ENCODE measurements around the gene FOLR3.
"Not testable (repeated sequence)": the region's sequence is repeated elsewhere in the genome, so short reads cannot be mapped to it uniquely, and the experiment has no call there.

The FOLR3 gene

DNA sequence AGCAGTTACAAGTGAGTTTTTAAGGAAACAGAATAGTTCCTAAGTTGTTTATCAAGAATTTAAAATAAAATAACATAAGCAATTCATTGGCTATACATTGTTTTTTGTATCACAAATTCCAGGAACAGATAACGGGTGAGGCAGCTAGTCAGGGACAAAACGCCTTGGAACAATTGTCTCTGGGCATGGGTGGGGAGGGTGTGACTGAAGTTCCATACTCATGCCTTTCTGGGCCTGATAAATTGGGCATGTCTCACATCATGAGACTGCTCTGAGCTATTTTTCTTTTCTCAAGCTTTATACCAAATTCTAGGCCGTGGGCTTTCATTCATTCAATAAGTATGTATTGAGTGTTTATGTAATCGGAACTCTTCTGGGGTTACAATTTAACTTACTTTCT, 21.6 kb downstream of the FOLR3 start:
- Histone ChIP-seq H3K27ac (ENCODE audit: low read depth in 2 of 2, low read length in 2 of 2) (no peak overlapping the region), H3K27me3 (ENCODE audit: control insufficient read depth in 2 of 2, insufficient read depth in 2 of 2, low read length in 2 of 2) (no peaks in the 10 kb centered on the region), H3K9ac (ENCODE audit: low read depth in 1 of 2, low read length in 2 of 2) (no peak overlapping the region), H3K4me1 (ENCODE audit: control insufficient read depth in 2 of 2, insufficient read depth in 2 of 2, low read length in 2 of 2) (no peaks in the 10 kb centered on the region), H3K36me3 (ENCODE audit: control insufficient read depth in 2 of 2, insufficient read depth in 2 of 2, low read length in 2 of 2) (no peaks in the 10 kb centered on the region), H3K9me3 (ENCODE audit: control insufficient read depth in 2 of 2, low read length in 2 of 2) (no peaks in the 10 kb centered on the region), H3K4me3 (ENCODE audit: low read length in 2 of 2) (no peak overlapping the region)

DNA sequence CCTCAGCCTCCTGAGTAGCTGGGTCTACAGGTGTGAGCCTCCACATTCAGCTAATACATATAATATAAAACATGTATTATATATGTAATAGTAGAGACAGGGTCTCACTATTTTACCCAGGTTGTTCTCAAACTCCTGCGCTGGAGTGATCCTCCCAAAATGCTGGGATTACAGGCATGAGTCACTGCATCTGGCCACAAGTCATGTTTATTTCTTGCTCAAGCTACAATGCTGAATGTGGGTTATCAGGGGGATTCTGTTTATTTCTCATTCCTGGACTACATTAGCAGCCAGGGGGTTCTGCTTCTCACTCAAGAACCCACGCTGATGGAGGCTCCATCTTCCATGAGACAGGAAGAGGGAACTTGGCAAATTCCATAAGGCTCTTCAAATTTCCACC, 24.8 kb downstream of the FOLR3 start:
- Histone ChIP-seq H3K36me3 (ENCODE audit: control insufficient read depth in 2 of 2, insufficient read depth in 2 of 2, low read length in 2 of 2) (no peaks in the 10 kb centered on the region), H3K9me3 (ENCODE audit: control insufficient read depth in 2 of 2, low read length in 2 of 2) (no peaks in the 10 kb centered on the region), H3K4me1 (ENCODE audit: control insufficient read depth in 2 of 2, insufficient read depth in 2 of 2, low read length in 2 of 2) (no peaks in the 10 kb centered on the region), H3K9ac (ENCODE audit: low read depth in 1 of 2, low read length in 2 of 2) (no peak overlapping the region), H3K27me3 (ENCODE audit: control insufficient read depth in 2 of 2, insufficient read depth in 2 of 2, low read length in 2 of 2) (no peaks in the 10 kb centered on the region), H3K4me3 (ENCODE audit: low read length in 2 of 2) (no peak overlapping the region), H3K27ac (ENCODE audit: low read depth in 2 of 2, low read length in 2 of 2) (no peak overlapping the region)

DNA sequence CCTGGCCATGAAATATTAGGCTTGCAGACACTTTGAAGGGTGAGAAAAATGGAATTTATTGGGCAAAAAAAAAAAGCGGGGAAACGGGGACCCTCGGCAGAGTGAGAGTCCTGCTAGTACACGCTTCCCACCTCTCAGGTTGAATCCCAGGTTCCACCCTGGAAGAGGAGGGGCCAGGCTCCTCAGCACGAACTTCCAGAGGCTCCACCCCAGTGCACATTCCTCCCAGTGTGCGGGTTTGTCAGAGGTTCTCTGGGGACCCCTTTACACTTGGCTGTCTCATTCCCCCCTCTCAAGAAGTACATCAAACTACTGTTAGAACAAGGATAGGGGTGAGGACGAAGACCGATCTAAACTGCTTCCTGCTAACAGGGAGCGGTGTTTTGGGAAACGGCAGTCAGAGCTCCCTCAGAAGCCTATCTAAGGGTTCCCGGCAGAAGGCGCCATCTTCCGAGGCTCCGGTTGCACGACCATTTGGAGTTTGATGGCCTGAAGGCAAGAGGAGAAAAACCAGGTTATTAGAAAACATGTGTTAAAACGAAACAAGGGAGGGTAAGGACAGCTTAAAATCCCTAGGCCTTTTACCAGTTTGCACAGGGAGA, 27.5 kb downstream of the FOLR3 start:
- Histone ChIP-seq H3K4me1 (ENCODE audit: control insufficient read depth in 2 of 2, insufficient read depth in 2 of 2, low read length in 2 of 2) (no peaks in the 10 kb centered on the region), H3K4me3 (ENCODE audit: low read length in 2 of 2) (no peak overlapping the region), H3K36me3 (ENCODE audit: control insufficient read depth in 2 of 2, insufficient read depth in 2 of 2, low read length in 2 of 2) (no peaks in the 10 kb centered on the region), H3K27ac (ENCODE audit: low read depth in 2 of 2, low read length in 2 of 2) (no peak overlapping the region), H3K9me3 (ENCODE audit: control insufficient read depth in 2 of 2, low read length in 2 of 2) (no peaks in the 10 kb centered on the region), H3K27me3 (ENCODE audit: control insufficient read depth in 2 of 2, insufficient read depth in 2 of 2, low read length in 2 of 2) (no peaks in the 10 kb centered on the region), H3K9ac (ENCODE audit: low read depth in 1 of 2, low read length in 2 of 2) (no peak overlapping the region)

DNA sequence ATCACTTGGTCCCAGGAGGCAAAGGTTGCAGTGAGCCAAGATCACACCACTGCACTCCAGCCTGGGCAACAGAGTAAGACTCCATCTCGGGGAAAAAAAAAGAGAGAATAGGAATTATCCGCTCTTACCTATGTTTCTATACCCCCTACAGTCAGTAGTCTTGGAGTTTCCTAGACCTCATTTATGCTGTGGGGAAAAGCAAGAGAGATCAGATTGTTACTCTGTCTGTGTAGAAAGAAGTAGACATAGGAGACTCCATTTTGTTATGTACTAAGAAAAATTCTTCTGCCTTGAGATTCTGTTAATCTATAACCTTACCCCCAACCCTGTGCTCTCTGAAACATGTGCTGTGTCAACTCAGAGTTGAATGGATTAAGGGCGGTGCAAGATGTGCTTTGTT, 28.7 kb downstream of the FOLR3 start:
- H3K27me3 ChIP-seq (ENCODE audit: control insufficient read depth in 2 of 2, insufficient read depth in 2 of 2, low read length in 2 of 2); H3K4me3 ChIP-seq (ENCODE audit: low read length in 2 of 2); H3K4me1 ChIP-seq (ENCODE audit: control insufficient read depth in 2 of 2, insufficient read depth in 2 of 2, low read length in 2 of 2); H3K9me3 ChIP-seq (ENCODE audit: control insufficient read depth in 2 of 2, low read length in 2 of 2); H3K27ac ChIP-seq (ENCODE audit: low read depth in 2 of 2, low read length in 2 of 2); H3K9ac ChIP-seq (ENCODE audit: low read depth in 1 of 2, low read length in 2 of 2); H3K36me3 ChIP-seq (ENCODE audit: control insufficient read depth in 2 of 2, insufficient read depth in 2 of 2, low read length in 2 of 2): not testable (repeated sequence)

DNA sequence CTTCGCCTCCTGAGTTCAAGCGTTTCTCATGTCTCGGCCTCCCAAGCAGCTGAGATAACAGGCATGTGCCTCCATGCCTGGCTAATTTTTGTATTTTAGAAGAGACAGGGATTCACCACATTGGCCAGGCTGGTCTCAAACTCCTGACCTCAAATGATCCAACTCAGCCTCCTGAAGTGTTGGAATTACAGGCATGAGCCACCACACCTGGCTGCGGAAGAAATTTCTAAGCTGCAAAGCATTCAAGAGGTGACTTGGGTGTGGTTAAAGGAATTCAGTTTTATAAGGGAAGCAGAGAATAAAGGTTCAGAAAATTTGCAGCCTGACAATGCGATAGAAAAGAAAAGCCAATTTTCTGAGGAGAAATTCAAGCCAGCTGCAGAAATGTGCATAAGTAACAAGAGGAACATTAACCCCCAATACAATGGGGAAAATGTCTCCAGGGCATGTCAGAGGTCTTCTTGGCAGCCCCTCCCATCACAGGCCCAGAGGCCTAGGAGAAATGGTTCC, 33.6 kb downstream of the FOLR3 start:
- not testable (repeated sequence) for H3K9me3 ChIP-seq (ENCODE audit: control insufficient read depth in 2 of 2, low read length in 2 of 2); H3K9ac ChIP-seq (ENCODE audit: low read depth in 1 of 2, low read length in 2 of 2); H3K4me3 ChIP-seq (ENCODE audit: low read length in 2 of 2); H3K27me3 ChIP-seq (ENCODE audit: control insufficient read depth in 2 of 2, insufficient read depth in 2 of 2, low read length in 2 of 2); H3K36me3 ChIP-seq (ENCODE audit: control insufficient read depth in 2 of 2, insufficient read depth in 2 of 2, low read length in 2 of 2)
- Histone ChIP-seq H3K4me1 (ENCODE audit: control insufficient read depth in 2 of 2, insufficient read depth in 2 of 2, low read length in 2 of 2) (peaks cover 13% of the 10 kb centered on the region in 2 donors), H3K27ac (ENCODE audit: low read depth in 2 of 2, low read length in 2 of 2) (peak overlapping the region; percentile 68 to 73)

DNA sequence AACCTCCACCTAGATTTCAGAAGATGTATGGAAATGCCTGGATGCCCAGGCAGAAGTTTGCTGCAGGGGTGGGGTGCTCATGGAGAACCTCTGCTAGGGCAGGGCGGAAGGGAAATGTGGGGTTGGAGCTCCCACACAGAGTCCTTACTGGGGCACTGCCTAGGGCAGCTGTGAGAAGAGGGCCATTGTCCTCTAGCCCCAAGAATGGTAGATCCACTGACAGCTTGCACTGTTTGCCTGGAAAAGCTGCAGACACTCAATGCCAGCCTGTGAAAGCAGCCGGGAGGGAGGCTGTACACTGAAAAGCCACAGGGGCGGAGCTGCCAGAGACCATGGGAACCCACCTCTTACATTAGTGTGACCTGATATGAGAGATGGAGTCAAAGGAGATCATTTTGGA, 34.2 kb downstream of the FOLR3 start:
- H3K4me1 ChIP-seq (ENCODE audit: control insufficient read depth in 2 of 2, insufficient read depth in 2 of 2, low read length in 2 of 2): peaks cover 14 to 18% of the 10 kb centered on the region in 2 donors
- H3K36me3 ChIP-seq (ENCODE audit: control insufficient read depth in 2 of 2, insufficient read depth in 2 of 2, low read length in 2 of 2); H3K9me3 ChIP-seq (ENCODE audit: control insufficient read depth in 2 of 2, low read length in 2 of 2); H3K9ac ChIP-seq (ENCODE audit: low read depth in 1 of 2, low read length in 2 of 2); H3K4me3 ChIP-seq (ENCODE audit: low read length in 2 of 2); H3K27me3 ChIP-seq (ENCODE audit: control insufficient read depth in 2 of 2, insufficient read depth in 2 of 2, low read length in 2 of 2): not testable (repeated sequence)
- H3K27ac ChIP-seq (ENCODE audit: low read depth in 2 of 2, low read length in 2 of 2): peak overlapping the region; percentile 68 to 73

DNA sequence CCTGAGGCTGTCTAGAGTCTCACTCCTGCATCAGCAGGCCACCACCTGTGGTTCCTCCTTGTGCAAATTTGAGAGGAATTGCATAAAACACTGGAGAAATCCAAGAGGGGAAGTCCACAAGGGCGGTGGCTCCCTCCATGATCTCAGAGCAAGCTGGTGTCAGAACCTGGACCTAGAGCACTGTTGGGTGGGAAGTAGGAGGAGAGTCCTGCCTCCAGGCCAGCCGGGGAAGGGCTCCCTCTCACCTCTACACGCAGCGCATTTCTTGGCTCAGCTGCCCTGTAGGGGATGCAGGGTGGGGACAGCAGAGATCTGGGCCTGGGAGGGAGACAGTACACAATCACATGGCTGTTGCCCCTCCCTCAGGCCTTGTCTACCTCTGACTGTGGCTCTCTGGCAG, 36.5 kb downstream of the FOLR3 start:
- not testable (repeated sequence) for H3K36me3 ChIP-seq (ENCODE audit: control insufficient read depth in 2 of 2, insufficient read depth in 2 of 2, low read length in 2 of 2); H3K9ac ChIP-seq (ENCODE audit: low read depth in 1 of 2, low read length in 2 of 2); H3K27ac ChIP-seq (ENCODE audit: low read depth in 2 of 2, low read length in 2 of 2); H3K27me3 ChIP-seq (ENCODE audit: control insufficient read depth in 2 of 2, insufficient read depth in 2 of 2, low read length in 2 of 2); H3K4me3 ChIP-seq (ENCODE audit: low read length in 2 of 2); H3K9me3 ChIP-seq (ENCODE audit: control insufficient read depth in 2 of 2, low read length in 2 of 2)
- peaks cover 17 to 25% of the 10 kb centered on the region in 2 donors for H3K4me1 ChIP-seq (ENCODE audit: control insufficient read depth in 2 of 2, insufficient read depth in 2 of 2, low read length in 2 of 2)

DNA sequence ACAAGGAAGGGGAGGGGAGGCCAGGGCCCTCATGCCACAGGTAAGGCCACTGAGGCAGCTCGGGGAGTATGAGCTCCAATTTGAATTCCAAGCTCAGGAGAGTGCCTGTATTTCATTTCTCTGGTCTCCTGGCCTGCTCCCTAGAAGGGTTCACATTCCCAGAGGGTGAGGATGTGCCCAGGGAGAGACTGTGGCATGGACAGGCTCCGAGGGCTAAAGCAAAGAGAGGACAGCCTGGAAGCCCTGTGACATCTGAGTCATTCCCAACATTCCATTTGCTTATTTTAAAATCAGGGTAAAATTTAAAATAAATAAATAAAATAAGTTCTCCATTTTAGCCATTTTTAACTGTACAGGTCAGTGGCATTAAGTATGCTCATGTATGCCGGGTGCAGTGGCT, 37.8 kb downstream of the FOLR3 start:
- no peaks in the 10 kb centered on the region for H3K27me3 ChIP-seq (ENCODE audit: control insufficient read depth in 2 of 2, insufficient read depth in 2 of 2, low read length in 2 of 2)
- H3K9ac ChIP-seq (ENCODE audit: low read depth in 1 of 2, low read length in 2 of 2): no peak overlapping the region
- peaks cover 17 to 32% of the 10 kb centered on the region in 2 donors for H3K4me1 ChIP-seq (ENCODE audit: control insufficient read depth in 2 of 2, insufficient read depth in 2 of 2, low read length in 2 of 2)
- no peak overlapping the region for H3K27ac ChIP-seq (ENCODE audit: low read depth in 2 of 2, low read length in 2 of 2)
- no peak overlapping the region for H3K4me3 ChIP-seq (ENCODE audit: low read length in 2 of 2)
- no peaks in the 10 kb centered on the region for H3K9me3 ChIP-seq (ENCODE audit: control insufficient read depth in 2 of 2, low read length in 2 of 2)
- H3K36me3 ChIP-seq (ENCODE audit: control insufficient read depth in 2 of 2, insufficient read depth in 2 of 2, low read length in 2 of 2): no peaks in the 10 kb centered on the region

DNA sequence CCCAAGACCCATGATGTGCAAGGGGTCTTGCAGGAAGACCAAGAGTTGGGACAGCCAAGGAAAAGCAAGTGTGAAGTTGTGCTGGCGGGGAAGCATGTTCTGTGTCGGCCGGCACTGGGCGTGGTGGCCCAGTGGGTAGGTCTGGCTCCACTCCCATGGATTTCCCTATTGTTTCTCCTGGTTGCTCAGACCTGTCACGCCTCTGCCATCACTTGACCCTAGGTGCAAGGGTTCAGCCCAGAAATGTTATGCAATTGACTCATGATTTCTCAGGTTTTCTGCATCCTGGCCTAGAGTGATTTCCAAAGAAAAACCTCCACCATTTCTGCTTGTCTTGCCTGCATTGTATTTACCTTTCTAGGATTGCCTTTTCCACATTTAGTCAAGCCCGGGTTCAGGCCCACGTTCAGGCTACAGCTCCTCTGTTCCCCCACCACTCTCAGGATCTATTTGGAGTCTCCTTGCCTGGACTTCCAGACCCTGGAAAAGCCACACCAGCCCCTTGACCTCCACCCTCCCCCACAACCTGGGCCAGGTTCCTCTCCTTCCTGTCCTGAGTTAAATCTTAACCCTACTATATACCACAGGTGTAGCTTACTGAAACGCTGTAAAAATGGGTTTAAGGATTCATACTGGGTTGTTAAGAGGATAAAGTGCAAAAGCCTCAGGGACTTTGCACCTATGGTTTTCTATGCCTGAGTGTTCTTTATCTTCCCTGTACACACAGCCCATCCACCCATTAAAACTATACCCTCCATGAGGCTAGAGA, 39.0 kb downstream of the FOLR3 start:
- Histone ChIP-seq H3K27ac (ENCODE audit: low read depth in 2 of 2, low read length in 2 of 2) (peak overlapping the region; percentile 76 to 86), H3K9me3 (ENCODE audit: control insufficient read depth in 2 of 2, low read length in 2 of 2) (no peaks in the 10 kb centered on the region), H3K4me3 (ENCODE audit: low read length in 2 of 2) (peak overlapping the region in 1 of 2 donors; percentile 45), H3K9ac (ENCODE audit: low read depth in 1 of 2, low read length in 2 of 2) (peak overlapping the region in 1 of 2 donors; percentile 2), H3K36me3 (ENCODE audit: control insufficient read depth in 2 of 2, insufficient read depth in 2 of 2, low read length in 2 of 2) (no peaks in the 10 kb centered on the region), H3K4me1 (ENCODE audit: control insufficient read depth in 2 of 2, insufficient read depth in 2 of 2, low read length in 2 of 2) (peaks cover 15 to 30% of the 10 kb centered on the region in 2 donors), H3K27me3 (ENCODE audit: control insufficient read depth in 2 of 2, insufficient read depth in 2 of 2, low read length in 2 of 2) (no peaks in the 10 kb centered on the region)

DNA sequence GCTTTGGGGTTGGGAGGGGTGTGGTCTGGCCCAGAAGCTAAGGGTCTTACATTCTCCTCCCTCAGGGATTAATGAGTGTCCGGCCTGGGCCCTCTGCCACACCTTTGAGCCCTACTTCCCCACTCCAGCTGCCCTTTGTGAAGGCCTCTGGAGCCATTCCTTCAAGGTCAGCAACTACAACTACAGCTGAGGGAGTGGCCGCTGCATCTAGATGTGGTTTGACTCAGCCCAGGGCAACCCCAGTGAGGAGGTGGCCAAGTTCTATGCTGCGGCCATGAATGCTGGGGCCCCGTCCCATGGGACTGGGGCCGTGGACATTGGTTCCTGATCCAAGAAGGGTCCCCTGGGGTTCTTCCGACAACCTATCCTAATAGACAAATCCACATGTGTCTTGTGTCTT, 42.1 kb downstream of the FOLR3 start:
- no peak overlapping the region for H3K27ac ChIP-seq (ENCODE audit: low read depth in 2 of 2, low read length in 2 of 2)
- H3K9me3 ChIP-seq (ENCODE audit: control insufficient read depth in 2 of 2, low read length in 2 of 2): no peaks in the 10 kb centered on the region
- peaks cover 11 to 25% of the 10 kb centered on the region in 2 donors for H3K4me1 ChIP-seq (ENCODE audit: control insufficient read depth in 2 of 2, insufficient read depth in 2 of 2, low read length in 2 of 2)
- H3K36me3 ChIP-seq (ENCODE audit: control insufficient read depth in 2 of 2, insufficient read depth in 2 of 2, low read length in 2 of 2): no peaks in the 10 kb centered on the region
- no peak overlapping the region for H3K9ac ChIP-seq (ENCODE audit: low read depth in 1 of 2, low read length in 2 of 2)
- H3K27me3 ChIP-seq (ENCODE audit: control insufficient read depth in 2 of 2, insufficient read depth in 2 of 2, low read length in 2 of 2): no peaks in the 10 kb centered on the region
- H3K4me3 ChIP-seq (ENCODE audit: low read length in 2 of 2): no peak overlapping the region
